ENCODE data around the gene TLCD2. TPM values are rescaled to one million over a fixed set of nuclear protein-coding genes. Genes with fewer than 3 reads are reported as not detected.

The TLCD2 gene
- total RNA-seq, 2 experiments from 2014 or later, result 0.07 to 0.09 TPM

DNA sequence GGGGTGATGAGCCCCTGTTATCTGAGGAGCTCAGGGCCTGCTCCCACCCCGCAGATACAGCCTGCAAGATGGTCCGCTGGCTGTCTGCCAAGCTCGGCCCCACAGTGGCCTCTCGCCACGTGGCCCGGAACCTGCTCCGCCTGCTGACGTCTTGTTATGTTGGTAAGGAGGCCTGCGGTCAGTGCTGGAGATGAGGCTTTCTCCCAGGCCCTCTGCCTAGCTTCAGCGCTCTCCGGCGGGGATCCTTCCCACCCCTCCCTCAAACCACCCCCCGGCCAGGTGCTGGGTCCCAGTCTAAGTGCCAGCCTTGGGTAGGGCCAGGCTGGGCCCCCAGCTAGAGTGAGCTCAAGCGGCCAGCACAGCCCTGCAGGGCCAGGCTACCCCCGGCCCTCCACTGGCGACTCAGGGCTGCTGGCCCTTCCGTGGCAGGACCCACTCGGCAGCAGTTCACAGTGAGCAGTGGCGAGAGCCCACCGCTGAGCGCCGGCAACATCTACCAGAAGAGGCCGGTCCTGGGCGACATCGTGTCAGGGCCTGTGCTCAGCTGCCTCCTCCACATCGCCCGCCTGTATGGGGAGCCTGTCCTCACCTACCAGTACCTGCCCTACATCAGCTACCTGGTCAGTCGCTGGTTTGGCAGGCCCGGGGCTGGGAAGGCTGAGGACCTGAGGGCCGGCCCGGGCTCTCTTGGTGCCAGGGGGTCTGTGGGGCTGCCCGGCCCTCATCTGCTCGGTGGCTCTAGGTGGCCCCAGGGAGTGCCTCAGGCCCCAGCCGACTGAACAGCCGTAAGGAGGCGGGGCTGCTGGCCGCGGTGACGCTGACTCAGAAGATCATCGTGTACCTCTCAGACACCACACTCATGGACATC is 20.4 kb upstream of the TLCD2 start:
- H3K4me1 Mint-ChIP-seq (ENCODE audit: low read depth), result peaks cover 20% of the 10 kb centered on the region
- POLR2A ChIA-PET, result interaction anchor here (0.6 to 3.0 kb wide), 3 partner anchors 11 to 53 kb away, joined by 3 to 8 read pairs (median 3); partner anchors contain the start of gene SERPINF1
- ATAC-seq, result no peak

DNA sequence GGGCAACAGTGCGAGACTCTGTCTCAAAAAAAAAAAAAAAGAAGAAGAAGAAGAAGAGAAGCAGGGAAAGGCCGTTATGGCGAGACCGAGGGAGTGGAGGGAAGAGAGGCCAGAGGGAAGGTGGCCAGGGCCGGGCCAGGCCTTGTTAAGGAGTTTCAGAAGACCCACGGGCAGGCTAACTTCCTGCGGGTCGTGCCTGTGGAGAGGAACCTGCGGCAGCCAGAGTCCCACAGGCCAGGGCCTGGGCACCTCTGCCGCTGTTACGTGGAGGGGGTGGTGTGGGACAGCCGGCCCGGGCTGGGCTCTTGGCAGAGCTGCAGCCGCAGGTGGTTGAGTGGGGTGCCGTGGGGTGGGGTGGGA is 19.8 kb upstream of the TLCD2 start:
- no peak for ATAC-seq
- Mint-ChIP-seq H3K4me1 (ENCODE audit: low read depth) (peaks cover 24% of the 10 kb centered on the region), H3K36me3 (ENCODE audit: low read depth) (peaks cover 6% of the 10 kb centered on the region), H3K4me3 (no peak overlapping the region), H3K9me3 (no peaks in the 10 kb centered on the region), H3K27ac (no peak overlapping the region), H3K27me3 (no peaks in the 10 kb centered on the region)
- no peak for DNase-seq
- TF ChIP-seq, protein P1, sequence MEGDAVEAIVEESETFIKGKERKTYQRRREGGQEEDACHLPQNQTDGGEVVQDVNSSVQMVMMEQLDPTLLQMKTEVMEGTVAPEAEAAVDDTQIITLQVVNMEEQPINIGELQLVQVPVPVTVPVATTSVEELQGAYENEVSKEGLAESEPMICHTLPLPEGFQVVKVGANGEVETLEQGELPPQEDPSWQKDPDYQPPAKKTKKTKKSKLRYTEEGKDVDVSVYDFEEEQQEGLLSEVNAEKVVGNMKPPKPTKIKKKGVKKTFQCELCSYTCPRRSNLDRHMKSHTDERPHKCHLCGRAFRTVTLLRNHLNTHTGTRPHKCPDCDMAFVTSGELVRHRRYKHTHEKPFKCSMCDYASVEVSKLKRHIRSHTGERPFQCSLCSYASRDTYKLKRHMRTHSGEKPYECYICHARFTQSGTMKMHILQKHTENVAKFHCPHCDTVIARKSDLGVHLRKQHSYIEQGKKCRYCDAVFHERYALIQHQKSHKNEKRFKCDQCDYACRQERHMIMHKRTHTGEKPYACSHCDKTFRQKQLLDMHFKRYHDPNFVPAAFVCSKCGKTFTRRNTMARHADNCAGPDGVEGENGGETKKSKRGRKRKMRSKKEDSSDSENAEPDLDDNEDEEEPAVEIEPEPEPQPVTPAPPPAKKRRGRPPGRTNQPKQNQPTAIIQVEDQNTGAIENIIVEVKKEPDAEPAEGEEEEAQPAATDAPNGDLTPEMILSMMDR (IDR thresholded peaks at IDR 0.05), result no peak
- CTCF ChIA-PET, result no interaction called here
- intact Hi-C loops (cut with micrococcal nuclease), result loop anchor here (10.0 kb wide), 1 partner anchor 45 kb away; no protein-coding TSS in a partner anchor
- POLR2A ChIA-PET, result no interaction called here

More for the DNA sequence above, 20.4 kb upstream of the TLCD2 start:
- no peak for DNase-seq
- no peaks in the 10 kb centered on the region for H3K9me3 Mint-ChIP-seq
- intact Hi-C loops (cut with micrococcal nuclease), result no loop called here
- CTCF ChIA-PET, result interaction anchor here (1.0 to 2.4 kb wide), 2 partner anchors 9 to 14 kb away, joined by 3 to 8 read pairs; no protein-coding TSS in a partner anchor
- no peaks in the 10 kb centered on the region for H3K27me3 Mint-ChIP-seq
- no peak overlapping the region for H3K4me3 Mint-ChIP-seq
- TF ChIP-seq, protein P1 (IDR thresholded peaks at IDR 0.05), result no peak
- H3K27ac Mint-ChIP-seq, result no peak overlapping the region
- peaks cover 6% of the 10 kb centered on the region for H3K36me3 Mint-ChIP-seq (ENCODE audit: low read depth)

DNA sequence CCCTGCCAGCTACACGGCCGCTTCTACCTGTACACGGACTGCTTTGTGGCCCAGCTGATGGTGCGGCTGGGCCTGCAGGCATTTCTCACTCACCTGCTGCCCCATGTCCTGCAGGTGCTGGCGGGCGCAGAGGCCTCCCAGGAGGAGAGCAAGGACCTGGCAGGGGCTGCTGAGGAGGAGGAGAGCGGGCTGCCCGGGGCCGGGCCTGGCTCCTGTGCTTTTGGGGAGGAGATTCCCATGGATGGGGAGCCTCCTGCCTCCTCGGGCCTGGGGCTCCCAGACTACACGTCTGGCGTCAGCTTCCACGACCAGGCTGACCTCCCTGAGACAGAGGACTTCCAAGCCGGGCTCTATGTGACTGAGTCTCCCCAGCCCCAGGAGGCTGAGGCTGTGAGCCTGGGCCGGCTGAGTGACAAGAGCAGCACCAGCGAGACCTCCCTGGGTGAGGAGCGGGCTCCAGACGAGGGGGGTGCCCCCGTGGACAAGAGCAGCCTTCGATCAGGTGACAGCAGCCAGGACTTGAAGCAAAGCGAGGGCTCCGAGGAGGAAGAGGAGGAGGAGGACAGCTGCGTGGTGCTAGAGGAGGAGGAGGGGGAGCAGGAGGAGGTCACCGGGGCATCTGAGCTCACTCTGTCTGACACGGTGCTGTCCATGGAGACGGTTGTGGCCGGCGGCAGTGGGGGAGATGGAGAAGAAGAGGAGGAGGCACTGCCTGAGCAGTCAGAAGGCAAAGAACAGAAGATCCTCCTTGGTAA is 17.9 kb upstream of the TLCD2 start:
- ChIA-PET POLR2A (interaction anchor here (1.5 kb wide), 1 partner anchor 8 kb away, joined by 3 read pairs; no protein-coding TSS in a partner anchor), CTCF (interaction anchor here (1.0 to 1.4 kb wide), 2 partner anchors 41 to 58 kb away, joined by 3 read pairs; no protein-coding TSS in a partner anchor)
- H3K27ac Mint-ChIP-seq, result no peak overlapping the region
- intact Hi-C loops (cut with micrococcal nuclease), result loop anchor here (10.0 kb wide), 1 partner anchor 47 kb away; no protein-coding TSS in a partner anchor
- H3K27me3 Mint-ChIP-seq, result no peaks in the 10 kb centered on the region
- TF ChIP-seq, protein P1 (IDR thresholded peaks at IDR 0.05), result no peak
- no peaks in the 10 kb centered on the region for H3K9me3 Mint-ChIP-seq
- DNase-seq (no peak), ATAC-seq (no peak)
- H3K36me3 Mint-ChIP-seq (ENCODE audit: low read depth), result peaks cover 6% of the 10 kb centered on the region
- peaks cover 28% of the 10 kb centered on the region for H3K4me1 Mint-ChIP-seq (ENCODE audit: low read depth)
- no peak overlapping the region for H3K4me3 Mint-ChIP-seq

DNA sequence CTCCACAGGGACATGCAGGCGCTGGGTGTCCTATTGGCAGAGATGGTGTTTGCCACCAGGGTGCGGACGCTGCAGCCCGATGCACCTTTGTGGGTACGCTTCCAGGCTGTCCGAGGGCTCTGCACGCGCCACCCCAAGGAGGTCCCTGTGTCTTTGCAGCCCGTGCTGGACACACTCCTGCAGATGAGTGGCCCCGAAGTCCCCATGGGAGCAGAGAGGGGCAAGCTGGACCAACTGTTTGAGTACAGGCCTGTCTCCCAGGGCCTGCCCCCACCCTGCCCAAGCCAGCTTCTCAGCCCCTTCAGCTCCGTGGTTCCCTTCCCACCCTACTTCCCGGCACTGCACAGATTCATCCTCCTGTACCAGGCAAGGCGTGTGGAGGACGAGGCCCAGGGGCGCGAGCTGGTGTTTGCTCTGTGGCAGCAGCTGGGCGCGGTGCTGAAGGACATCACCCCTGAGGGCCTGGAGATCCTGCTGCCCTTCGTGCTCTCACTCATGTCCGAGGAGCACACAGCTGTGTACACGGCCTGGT is 17.1 kb upstream of the TLCD2 start:
- no peak for ATAC-seq
- CTCF ChIA-PET, result interaction anchor here (1.0 to 1.4 kb wide), 2 partner anchors 42 to 58 kb away, joined by 3 read pairs; no protein-coding TSS in a partner anchor

More for the DNA sequence above, 17.1 kb upstream of the TLCD2 start:
- DNase-seq, result no peak
- POLR2A ChIA-PET, result no interaction called here
- H3K4me3 Mint-ChIP-seq, result no peak overlapping the region
- H3K27me3 Mint-ChIP-seq, result no peaks in the 10 kb centered on the region
- H3K27ac Mint-ChIP-seq, result no peak overlapping the region
- peaks cover 33% of the 10 kb centered on the region for H3K4me1 Mint-ChIP-seq (ENCODE audit: low read depth)
- H3K36me3 Mint-ChIP-seq (ENCODE audit: low read depth), result peaks cover 6% of the 10 kb centered on the region
- TF ChIP-seq, protein P1 (IDR thresholded peaks at IDR 0.05), result no peak
- intact Hi-C loops (cut with micrococcal nuclease), result loop anchor here (10.0 kb wide), 1 partner anchor 47 kb away; no protein-coding TSS in a partner anchor
- H3K9me3 Mint-ChIP-seq, result no peaks in the 10 kb centered on the region

Measured in activated CD8-positive, alpha-beta T cell treated with anti-CD3 and anti-CD28 coated beads for 36 hours (primary cell).